Activated naive CD4-positive, alpha-beta T cell treated with anti-CD3 and anti-CD28 coated beads, Interleukin-2, amount 10 ng/mL, durations not matched to agents 7 days and 5 days (primary cell): ENCODE results near the gene MTHFD1.
"Not testable (repeated sequence)": the region's sequence is repeated elsewhere in the genome, so short reads cannot be mapped to it uniquely, and the experiment has no call there.

Source experiments
- CTCF ChIA-PET: fragments of 350-600 bp; sonication (Branson Sonifier 250); formaldehyde crosslinking; loops from one replicate; lab custom pipeline; 2021; ENCODE audit warnings: antibody characterized with exemption; lab: Charles Lee
- DNase-seq: peaks from one replicate; pipeline ENCODE4 v3.0.0-alpha.2; 2020
- H3K27ac Mint-ChIP-seq: one replicate; pipeline ENCODE4 v1.8.0; 2021; ENCODE audit warnings: mild to moderate bottlenecking, moderate library complexity, mixed read lengths
- H3K27me3 Mint-ChIP-seq: one replicate; pipeline ENCODE4 v1.8.0; 2021; ENCODE audit warnings: mild to moderate bottlenecking, mixed read lengths
- H3K36me3 Mint-ChIP-seq: one replicate; pipeline ENCODE4 v1.8.0; 2021; ENCODE audit warnings: mixed read lengths
- H3K4me1 Mint-ChIP-seq: one replicate; pipeline ENCODE4 v1.8.0; 2021; ENCODE audit warnings: mixed read lengths
- H3K4me3 Mint-ChIP-seq: one replicate; pipeline ENCODE4 v1.8.0; 2021; ENCODE audit warnings: mild to moderate bottlenecking, moderate library complexity, mixed read lengths
- H3K9me3 Mint-ChIP-seq: one replicate; pipeline ENCODE4 v1.8.0; 2021; ENCODE audit warnings: mixed read lengths

MTHFD1 gene

GRCh38 chr14:64387782-64388532, at the start of gene MTHFD1:
Gene MTHFD1 (plus strand): TSS chr14:64388353. CDS start chr14:64388428, 75 bp downstream.
- H3K27me3 Mint-ChIP-seq, result no peaks in the 10 kb centered on the region
- CTCF ChIA-PET, result interaction anchor here (0.7 to 1.2 kb wide), 5 partner anchors 13 to 123 kb away, joined by 3 to 4 read pairs (median 3); no protein-coding TSS in a partner anchor
- H3K4me1 Mint-ChIP-seq, result peaks cover 53% of the 10 kb centered on the region

GRCh38 chr14:64338616-64339316, 49.4 kb upstream of the MTHFD1 start:
- Mint-ChIP-seq H3K27me3 (peaks cover 4% of the 10 kb centered on the region), H3K36me3 (peaks cover 8% of the 10 kb centered on the region), H3K9me3 (peaks cover 15% of the 10 kb centered on the region), H3K4me3 (peak overlapping the region; percentile 78), H3K27ac (peak overlapping the region; percentile 90), H3K4me1 (peaks cover 38% of the 10 kb centered on the region)
- DNase-seq, result peak; percentile 94
- CTCF ChIA-PET, result interaction anchor here (0.8 to 2.5 kb wide), 4 partner anchors 36 to 298 kb away, joined by 3 to 8 read pairs (median 4); no protein-coding TSS in a partner anchor

More at GRCh38 chr14:64387782-64388532, at the start of gene MTHFD1:
- H3K27ac Mint-ChIP-seq, result peak within 1 kb of the TSS; percentile 88
- peaks cover 26% of the 10 kb centered on the region for H3K36me3 Mint-ChIP-seq
- no peaks in the 10 kb centered on the region for H3K9me3 Mint-ChIP-seq
- peak; percentile 99 for DNase-seq
- peak within 1 kb of the TSS; percentile 95 for H3K4me3 Mint-ChIP-seq

GRCh38 chr14:64340560-64341196, 47.5 kb upstream of the MTHFD1 start:
- DNase-seq, result no peak
- Mint-ChIP-seq H3K36me3 (peaks cover 8% of the 10 kb centered on the region), H3K4me3 (no peak overlapping the region), H3K27me3 (peaks cover 4% of the 10 kb centered on the region), H3K4me1 (peaks cover 41% of the 10 kb centered on the region), H3K27ac (peak overlapping the region; percentile 64), H3K9me3 (peaks cover 15% of the 10 kb centered on the region)
- CTCF ChIA-PET, result no interaction called here

GRCh38 chr14:64347748-64348147, 40.4 kb upstream of the MTHFD1 start:
- CTCF ChIA-PET, result interaction anchor here (0.7 to 1.3 kb wide), 2 partner anchors 24 to 122 kb away, joined by 3 to 4 read pairs; no protein-coding TSS in a partner anchor
- Mint-ChIP-seq H3K36me3 (no peaks in the 10 kb centered on the region), H3K27me3 (no peaks in the 10 kb centered on the region), H3K4me3 (no peak overlapping the region), H3K27ac (no peak overlapping the region), H3K9me3 (no peaks in the 10 kb centered on the region), H3K4me1 (peaks cover 3% of the 10 kb centered on the region)
- no peak for DNase-seq

GRCh38 chr14:64349741-64350490, 38.2 kb upstream of the MTHFD1 start:
- no peak overlapping the region for H3K4me3 Mint-ChIP-seq
- no peaks in the 10 kb centered on the region for H3K36me3 Mint-ChIP-seq
- H3K4me1 Mint-ChIP-seq, result no peaks in the 10 kb centered on the region
- CTCF ChIA-PET, result no interaction called here
- H3K9me3 Mint-ChIP-seq, result no peaks in the 10 kb centered on the region
- H3K27ac Mint-ChIP-seq, result no peak overlapping the region
- DNase-seq, result no peak
- no peaks in the 10 kb centered on the region for H3K27me3 Mint-ChIP-seq

GRCh38 chr14:64363265-64363846, 24.8 kb upstream of the MTHFD1 start:
- Mint-ChIP-seq H3K9me3 (no peaks in the 10 kb centered on the region), H3K4me1 (no peaks in the 10 kb centered on the region), H3K4me3 (no peak overlapping the region), H3K27ac (no peak overlapping the region), H3K27me3 (peaks cover 5% of the 10 kb centered on the region), H3K36me3 (no peaks in the 10 kb centered on the region)
- DNase-seq, result no peak
- CTCF ChIA-PET, result no interaction called here

GRCh38 chr14:64364907-64365306, 23.2 kb upstream of the MTHFD1 start:
- DNase-seq, result no peak
- CTCF ChIA-PET, result no interaction called here
- H3K9me3 Mint-ChIP-seq, result no peaks in the 10 kb centered on the region
- no peaks in the 10 kb centered on the region for H3K4me1 Mint-ChIP-seq
- no peak overlapping the region for H3K4me3 Mint-ChIP-seq
- peaks cover 5% of the 10 kb centered on the region for H3K27me3 Mint-ChIP-seq
- no peak overlapping the region for H3K27ac Mint-ChIP-seq
- no peaks in the 10 kb centered on the region for H3K36me3 Mint-ChIP-seq

GRCh38 chr14:64365358-64365889, 22.7 kb upstream of the MTHFD1 start:
- H3K4me1 Mint-ChIP-seq, H3K27me3 Mint-ChIP-seq, CTCF ChIA-PET, H3K27ac Mint-ChIP-seq, DNase-seq, H3K4me3 Mint-ChIP-seq, H3K36me3 Mint-ChIP-seq, H3K9me3 Mint-ChIP-seq: not testable (repeated sequence)

GRCh38 chr14:64369201-64369600, 19.0 kb upstream of the MTHFD1 start:
- H3K9me3 Mint-ChIP-seq, result no peaks in the 10 kb centered on the region
- DNase-seq, result no peak
- no peaks in the 10 kb centered on the region for H3K4me1 Mint-ChIP-seq
- H3K4me3 Mint-ChIP-seq, result no peak overlapping the region
- H3K36me3 Mint-ChIP-seq, result no peaks in the 10 kb centered on the region
- H3K27me3 Mint-ChIP-seq, result no peaks in the 10 kb centered on the region
- H3K27ac Mint-ChIP-seq, result no peak overlapping the region
- CTCF ChIA-PET, result interaction anchor here (0.6 to 0.9 kb wide), 2 partner anchors 25 to 612 kb away, joined by 3 to 4 read pairs; no protein-coding TSS in a partner anchor

GRCh38 chr14:64387232-64387781, 846 bp upstream of the MTHFD1 start:
- Mint-ChIP-seq H3K4me1 (peaks cover 46% of the 10 kb centered on the region), H3K27ac (peak overlapping the region; percentile 88), H3K9me3 (no peaks in the 10 kb centered on the region), H3K27me3 (no peaks in the 10 kb centered on the region), H3K4me3 (peak overlapping the region; percentile 95), H3K36me3 (peaks cover 19% of the 10 kb centered on the region)
- DNase-seq, result no peak
- CTCF ChIA-PET, result interaction anchor here (0.8 to 1.2 kb wide), 4 partner anchors 14 to 124 kb away, joined by 3 to 4 read pairs (median 3); no protein-coding TSS in a partner anchor

- DNase-seq, result no peak
- Mint-ChIP-seq H3K4me3 (peak overlapping the region; percentile 95), H3K36me3 (peaks cover 32% of the 10 kb centered on the region), H3K27me3 (no peaks in the 10 kb centered on the region), H3K27ac (peak overlapping the region; percentile 88), H3K4me1 (peaks cover 59% of the 10 kb centered on the region), H3K9me3 (no peaks in the 10 kb centered on the region)
- CTCF ChIA-PET, result interaction anchor here (0.7 kb wide), 1 partner anchor 62 kb away, joined by 3 read pairs; no protein-coding TSS in a partner anchor
These were observed 556 bp downstream of the MTHFD1 start for GRCh38 chr14:64388533-64389285.

GRCh38 chr14:64391113-64391725, 3.1 kb downstream of the MTHFD1 start:
- no peaks in the 10 kb centered on the region for H3K27me3 Mint-ChIP-seq
- H3K9me3 Mint-ChIP-seq, result no peaks in the 10 kb centered on the region
- H3K4me3 Mint-ChIP-seq, result peak overlapping the region; percentile 28
- H3K4me1 Mint-ChIP-seq, result peaks cover 66% of the 10 kb centered on the region
- CTCF ChIA-PET, result interaction anchor here (2.4 kb wide), 1 partner anchor 47 kb away, joined by 6 read pairs; no protein-coding TSS in a partner anchor
- peaks cover 32% of the 10 kb centered on the region for H3K36me3 Mint-ChIP-seq
- no peak for DNase-seq
- peak overlapping the region; percentile 31 for H3K27ac Mint-ChIP-seq
